HFFc6 (cell line): Measurements from ENCODE around the gene HOXC13. TPM values are rescaled to one million over a fixed set of nuclear protein-coding genes. Genes with fewer than 3 reads are reported as not detected.

ENCODE experiments used
- DNase-seq: peaks from one replicate; pipeline ENCODE4 v3.0.0-alpha.2; 2018
- H3K27ac Mint-ChIP-seq: 2 replicates; pipeline ENCODE4 v1.8.0; 2020; ENCODE audit warnings: mild to moderate bottlenecking, mixed read lengths
- H3K27me3 Mint-ChIP-seq: 2 replicates; pipeline ENCODE4 v1.8.0; 2021; ENCODE audit warnings: mild to moderate bottlenecking, moderate library complexity, mixed read lengths; ENCODE audit not compliant: insufficient read depth
- H3K36me3 Mint-ChIP-seq: 2 replicates; pipeline ENCODE4 v1.8.0; 2021; ENCODE audit warnings: low read depth, mixed read lengths
- H3K4me1 Mint-ChIP-seq: 2 replicates; pipeline ENCODE4 v1.8.0; 2020; ENCODE audit warnings: low read depth, mixed read lengths
- H3K4me3 Mint-ChIP-seq: 2 replicates; pipeline ENCODE4 v1.8.0; 2020; ENCODE audit warnings: mild to moderate bottlenecking, moderate library complexity, mixed read lengths
- H3K9me3 Mint-ChIP-seq: 2 replicates; pipeline ENCODE4 v1.8.0; 2020; ENCODE audit warnings: mild to moderate bottlenecking, mixed read lengths
- total RNA-seq, 6 experiments: library from RNA; stranded (reverse); fragmentation: NEBNext Ultra II Directional; extraction: Animal tissue kit (Norgen Biotek cat#: 25700); gene quantifications; 2 replicates in 1 of 6; 3 replicates in 5 of 6; pipeline ENCODE4 v1.2.3, GENCODE V29; 2021
- TF ChIP-seq, protein P1 (sequence below): fragments of 200-600 bp; sonication (generic); IDR thresholded peaks from 2 replicates; pipeline ENCODE4 v1.5.0; 2021; ENCODE audit warnings: antibody characterized with exemption, mild to moderate bottlenecking

Gene HOXC13
- total RNA-seq, 6 experiments from 2014 or later = not detected

DNA sequence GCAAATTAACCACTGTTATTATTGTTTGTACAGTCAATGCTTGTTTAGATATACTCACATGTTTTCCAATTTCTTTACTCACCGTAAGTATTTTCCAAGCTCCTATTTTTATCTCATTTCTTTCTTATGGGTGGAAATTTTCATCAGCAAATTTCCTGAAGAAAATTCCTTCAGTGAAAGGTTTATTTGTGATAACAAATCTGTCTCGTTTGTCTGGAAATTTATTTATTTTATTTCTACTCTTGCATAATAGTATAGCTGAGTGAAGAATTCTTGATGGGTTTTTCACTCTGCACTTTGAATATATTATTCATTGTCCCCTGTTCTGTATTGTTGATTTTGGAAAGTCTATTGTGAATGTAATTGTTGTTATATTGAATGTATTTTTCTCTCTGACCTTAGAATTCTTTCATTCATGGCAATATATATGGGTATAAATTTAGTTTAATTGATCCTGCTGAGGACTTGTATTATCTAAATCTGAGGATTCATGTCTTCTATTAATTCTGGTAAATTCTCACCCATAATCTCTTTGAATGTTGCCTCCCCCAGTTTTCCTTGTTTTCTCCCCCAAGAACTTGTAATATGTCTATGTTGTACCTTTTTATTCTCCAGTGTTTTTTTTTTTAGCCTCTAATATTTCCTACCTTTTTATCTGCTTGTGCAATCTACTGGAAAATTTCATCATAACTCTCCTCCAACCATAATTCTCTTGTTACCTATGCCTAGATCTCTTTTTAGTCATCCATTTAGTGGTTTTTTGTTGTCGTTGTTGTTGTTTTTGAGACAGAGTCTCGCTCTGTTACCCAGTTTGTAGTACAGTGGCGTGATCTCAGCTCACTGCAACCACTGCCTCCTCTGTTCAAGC, 21.6 kb upstream of the HOXC13 start:
- Mint-ChIP-seq H3K36me3 (no peaks in the 10 kb centered on the region), H3K27me3 (peaks cover 18% of the 10 kb centered on the region), H3K27ac (no peak overlapping the region), H3K9me3 (no peaks in the 10 kb centered on the region), H3K4me3 (no peak overlapping the region), H3K4me1 (no peaks in the 10 kb centered on the region)
- TF ChIP-seq, protein P1, sequence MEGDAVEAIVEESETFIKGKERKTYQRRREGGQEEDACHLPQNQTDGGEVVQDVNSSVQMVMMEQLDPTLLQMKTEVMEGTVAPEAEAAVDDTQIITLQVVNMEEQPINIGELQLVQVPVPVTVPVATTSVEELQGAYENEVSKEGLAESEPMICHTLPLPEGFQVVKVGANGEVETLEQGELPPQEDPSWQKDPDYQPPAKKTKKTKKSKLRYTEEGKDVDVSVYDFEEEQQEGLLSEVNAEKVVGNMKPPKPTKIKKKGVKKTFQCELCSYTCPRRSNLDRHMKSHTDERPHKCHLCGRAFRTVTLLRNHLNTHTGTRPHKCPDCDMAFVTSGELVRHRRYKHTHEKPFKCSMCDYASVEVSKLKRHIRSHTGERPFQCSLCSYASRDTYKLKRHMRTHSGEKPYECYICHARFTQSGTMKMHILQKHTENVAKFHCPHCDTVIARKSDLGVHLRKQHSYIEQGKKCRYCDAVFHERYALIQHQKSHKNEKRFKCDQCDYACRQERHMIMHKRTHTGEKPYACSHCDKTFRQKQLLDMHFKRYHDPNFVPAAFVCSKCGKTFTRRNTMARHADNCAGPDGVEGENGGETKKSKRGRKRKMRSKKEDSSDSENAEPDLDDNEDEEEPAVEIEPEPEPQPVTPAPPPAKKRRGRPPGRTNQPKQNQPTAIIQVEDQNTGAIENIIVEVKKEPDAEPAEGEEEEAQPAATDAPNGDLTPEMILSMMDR = no peak
- no peak for DNase-seq

GRCh38 chr12:53924521-53925405, 13.9 kb upstream of the HOXC13 start:
- no peak for DNase-seq
- no peak overlapping the region for H3K27ac Mint-ChIP-seq
- TF ChIP-seq, protein P1 = no peak
- peaks cover 51% of the 10 kb centered on the region for H3K27me3 Mint-ChIP-seq
- no peaks in the 10 kb centered on the region for H3K36me3 Mint-ChIP-seq
- no peaks in the 10 kb centered on the region for H3K9me3 Mint-ChIP-seq
- no peaks in the 10 kb centered on the region for H3K4me1 Mint-ChIP-seq
- no peak overlapping the region for H3K4me3 Mint-ChIP-seq

DNA sequence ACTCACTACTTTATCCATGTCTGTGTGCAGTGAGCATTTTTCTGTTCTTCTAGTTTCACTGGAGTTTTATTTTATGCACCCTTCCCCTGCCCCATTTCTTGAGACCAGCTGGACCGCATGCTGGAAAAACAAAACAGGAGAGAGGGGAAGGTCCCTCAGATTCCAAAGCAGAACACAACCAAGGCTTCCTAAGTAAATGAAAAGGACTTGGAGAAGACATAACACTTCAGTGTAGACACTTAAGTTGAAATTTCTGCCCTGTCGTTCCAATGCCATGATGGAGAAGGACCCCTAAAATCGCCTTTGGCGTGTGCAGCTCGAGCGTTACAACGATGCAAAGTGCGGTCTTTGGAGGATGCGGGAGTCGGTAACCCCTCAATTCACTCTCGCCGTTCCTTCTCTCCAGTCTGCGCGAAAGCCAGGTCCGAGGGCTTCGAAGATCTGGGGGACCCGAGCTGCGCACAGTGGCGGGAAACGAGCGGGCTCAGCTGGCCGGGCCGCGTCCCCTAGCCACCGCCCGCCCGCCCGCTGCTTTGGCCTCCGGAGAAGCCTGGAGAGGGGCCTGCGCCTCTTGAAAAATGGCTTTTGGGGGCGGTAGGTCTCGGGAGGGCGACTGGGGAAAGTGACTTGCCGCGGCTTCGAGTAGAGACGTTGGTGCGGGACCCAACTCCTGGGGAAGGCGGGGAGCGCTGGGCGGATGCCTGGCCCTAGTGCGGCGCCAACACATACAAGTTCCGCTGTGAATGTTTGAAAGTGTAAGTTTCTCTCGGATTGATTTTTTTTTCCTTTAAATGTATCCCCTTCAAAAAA, 11.2 kb upstream of the HOXC13 start:
- no peak for DNase-seq
- no peaks in the 10 kb centered on the region for H3K36me3 Mint-ChIP-seq
- no peaks in the 10 kb centered on the region for H3K4me1 Mint-ChIP-seq
- no peak overlapping the region for H3K27ac Mint-ChIP-seq
- no peaks in the 10 kb centered on the region for H3K9me3 Mint-ChIP-seq
- H3K27me3 Mint-ChIP-seq = peaks cover 70% of the 10 kb centered on the region
- no peak overlapping the region for H3K4me3 Mint-ChIP-seq
- TF ChIP-seq, protein P1 = no peak

- Mint-ChIP-seq H3K4me3 (no peak overlapping the region), H3K27me3 (peaks cover 72% of the 10 kb centered on the region), H3K27ac (no peak overlapping the region), H3K9me3 (no peaks in the 10 kb centered on the region), H3K36me3 (no peaks in the 10 kb centered on the region), H3K4me1 (no peaks in the 10 kb centered on the region)
- TF ChIP-seq, protein P1 = no peak
- DNase-seq = no peak
These were observed 10.4 kb upstream of the HOXC13 start for GRCh38 chr12:53928054-53928835.
